Measurements from ENCODE around the gene SIN3A.
"Not testable (repeated sequence)": the region's sequence is repeated elsewhere in the genome, so short reads cannot be mapped to it uniquely, and the experiment has no call there.

Gene SIN3A

GRCh38 chr15:75450307-75451201 lies 936 bp downstream of the SIN3A start:
- DNase-seq (ENCODE audit: low spot score), result peak; percentile 88
- in situ Hi-C loops (cut with MboI; ENCODE audit: low sequenced_read_pairs, unreplicated experiment), result no loop called here

GRCh38 chr15:75449585-75450306 lies 1.7 kb downstream of the SIN3A start:
- in situ Hi-C loops (cut with MboI; ENCODE audit: low sequenced_read_pairs, unreplicated experiment), result no loop called here
- TF ChIP-seq CTCF (IDR thresholded peaks at IDR 0.05; ENCODE audit: borderline replicate concordance, control extremely low read depth, extremely low read depth, insufficient read depth, missing control alignments), result no peak

More at GRCh38 chr15:75450307-75451201, 936 bp downstream of the SIN3A start:
- no peak for TF ChIP-seq CTCF (IDR thresholded peaks at IDR 0.05; ENCODE audit: borderline replicate concordance, control extremely low read depth, extremely low read depth, insufficient read depth, missing control alignments)

GRCh38 chr15:75448171-75448570 lies 3.3 kb downstream of the SIN3A start:
- in situ Hi-C loops (cut with MboI; ENCODE audit: low sequenced_read_pairs, unreplicated experiment); DNase-seq (ENCODE audit: low spot score): not testable (repeated sequence)

More at GRCh38 chr15:75449585-75450306, 1.7 kb downstream of the SIN3A start:
- no peak for DNase-seq (ENCODE audit: low spot score)

GRCh38 chr15:75446151-75446550 lies 5.3 kb downstream of the SIN3A start:
- no peak for TF ChIP-seq CTCF (IDR thresholded peaks at IDR 0.05; ENCODE audit: borderline replicate concordance, control extremely low read depth, extremely low read depth, insufficient read depth, missing control alignments)
- DNase-seq (ENCODE audit: low spot score), result no peak
- in situ Hi-C loops (cut with MboI; ENCODE audit: low sequenced_read_pairs, unreplicated experiment), result no loop called here

GRCh38 chr15:75445324-75445723 lies 6.2 kb downstream of the SIN3A start:
- in situ Hi-C loops (cut with MboI; ENCODE audit: low sequenced_read_pairs, unreplicated experiment); DNase-seq (ENCODE audit: low spot score): not testable (repeated sequence)

GRCh38 chr15:75443972-75444453 lies 7.5 kb downstream of the SIN3A start:
- in situ Hi-C loops (cut with MboI; ENCODE audit: low sequenced_read_pairs, unreplicated experiment); DNase-seq (ENCODE audit: low spot score): not testable (repeated sequence)

- in situ Hi-C loops (cut with MboI; ENCODE audit: low sequenced_read_pairs, unreplicated experiment), result no loop called here
- no peak for DNase-seq (ENCODE audit: low spot score)
- TF ChIP-seq CTCF (IDR thresholded peaks at IDR 0.05; ENCODE audit: borderline replicate concordance, control extremely low read depth, extremely low read depth, insufficient read depth, missing control alignments), result no peak
Measured at GRCh38 chr15:75437721-75438120, 13.8 kb downstream of the SIN3A start.

- no peak for TF ChIP-seq CTCF (IDR thresholded peaks at IDR 0.05; ENCODE audit: borderline replicate concordance, control extremely low read depth, extremely low read depth, insufficient read depth, missing control alignments)
- no peak for DNase-seq (ENCODE audit: low spot score)
- in situ Hi-C loops (cut with MboI; ENCODE audit: low sequenced_read_pairs, unreplicated experiment), result no loop called here
Measured at GRCh38 chr15:75436881-75437280, 14.6 kb downstream of the SIN3A start.
